Measurements from ENCODE around the gene DUS2. TPM values are rescaled to one million over a fixed set of nuclear protein-coding genes. Genes with fewer than 3 reads are reported as not detected.
"Not testable (repeated sequence)": the region's sequence is repeated elsewhere in the genome, so short reads cannot be mapped to it uniquely, and the experiment has no call there.

The DUS2 gene
- total RNA-seq, 2 donors from 2014 or later = 21.2 to 35.5 TPM

DNA sequence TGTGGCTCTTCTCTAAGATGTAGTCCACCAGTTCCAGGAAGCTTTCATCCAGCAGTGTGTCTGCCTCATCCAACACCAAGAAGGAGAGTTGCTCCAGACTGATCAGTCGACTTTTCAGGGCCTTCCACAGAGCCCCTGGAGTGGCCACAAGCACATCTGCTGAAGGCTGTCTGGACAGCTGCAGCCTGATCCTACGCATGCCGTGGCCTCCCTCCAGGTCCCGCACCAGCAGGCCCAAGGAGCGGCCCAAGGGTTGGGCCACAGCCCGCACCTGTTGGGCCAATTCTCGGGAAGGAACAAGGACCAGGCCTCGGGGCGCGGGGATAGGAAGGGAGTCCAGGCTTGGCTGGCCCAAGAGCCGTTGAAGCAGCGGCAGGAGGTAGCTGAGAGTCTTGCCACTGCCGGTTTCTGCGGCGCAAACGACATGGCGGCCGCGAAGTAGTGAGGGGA, 781 bp upstream of the DUS2 start:
- H3K27ac Mint-ChIP-seq = peak overlapping the region; percentile 91 to 96
- H3K9me3 Mint-ChIP-seq = no peaks in the 10 kb centered on the region
- ATAC-seq = peak in 1 of 2 donors; percentile 12
- H3K36me3 Mint-ChIP-seq = peaks cover 17 to 26% of the 10 kb centered on the region in 2 donors
- peak in 1 of 2 donors; percentile 21 for DNase-seq (ENCODE audit: low spot score in 2 of 2)

DNA sequence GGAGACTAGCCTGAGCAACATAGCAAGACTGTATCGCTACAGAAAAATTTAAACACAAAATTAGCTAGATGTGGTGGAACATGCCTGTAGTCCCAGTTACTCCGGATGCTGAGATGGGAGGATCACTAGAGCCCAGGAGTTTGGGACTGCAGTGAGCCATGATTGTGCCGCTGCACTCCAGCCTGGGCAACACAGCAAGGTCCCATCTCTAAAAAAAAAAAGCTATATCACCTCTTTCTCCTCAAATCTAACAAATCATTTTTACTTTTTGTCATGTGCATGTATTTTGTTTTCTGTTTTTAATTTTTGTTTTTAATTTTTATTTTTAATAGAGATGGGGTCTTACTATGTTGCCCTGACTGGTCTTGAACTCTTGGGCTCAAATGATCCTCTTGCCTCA, 5.9 kb downstream of the DUS2 start:
- ATAC-seq (no peak), DNase-seq (ENCODE audit: low spot score in 2 of 2) (no peak)
- H3K9me3 Mint-ChIP-seq = no peaks in the 10 kb centered on the region
- H3K36me3 Mint-ChIP-seq = peaks cover under 1% of the 10 kb centered on the region in 2 donors
- no peak overlapping the region for H3K27ac Mint-ChIP-seq

DNA sequence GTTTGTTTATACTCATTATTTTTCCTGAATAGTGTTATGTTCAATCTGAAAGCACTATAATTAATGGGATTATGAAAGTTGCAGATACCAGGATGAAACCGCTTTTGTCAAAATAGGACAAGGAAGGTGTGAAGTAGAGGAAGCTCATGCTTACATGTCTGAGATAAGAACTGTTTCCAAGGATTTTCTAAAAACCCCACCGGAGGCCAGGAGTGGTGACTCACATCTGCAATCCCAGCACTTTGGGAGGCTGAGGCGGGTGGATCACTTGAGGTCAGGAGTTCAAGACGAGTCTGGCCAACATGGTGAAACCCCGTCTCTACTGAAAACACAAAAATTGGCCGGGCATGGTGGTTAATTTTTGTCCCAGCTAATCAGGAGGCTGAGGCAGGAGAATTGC, 7.0 kb downstream of the DUS2 start:
- peak overlapping the region in 1 of 2 donors; percentile 22 for H3K27ac Mint-ChIP-seq
- H3K36me3 Mint-ChIP-seq; DNase-seq (ENCODE audit: low spot score in 2 of 2); ATAC-seq; H3K9me3 Mint-ChIP-seq: not testable (repeated sequence)

DNA sequence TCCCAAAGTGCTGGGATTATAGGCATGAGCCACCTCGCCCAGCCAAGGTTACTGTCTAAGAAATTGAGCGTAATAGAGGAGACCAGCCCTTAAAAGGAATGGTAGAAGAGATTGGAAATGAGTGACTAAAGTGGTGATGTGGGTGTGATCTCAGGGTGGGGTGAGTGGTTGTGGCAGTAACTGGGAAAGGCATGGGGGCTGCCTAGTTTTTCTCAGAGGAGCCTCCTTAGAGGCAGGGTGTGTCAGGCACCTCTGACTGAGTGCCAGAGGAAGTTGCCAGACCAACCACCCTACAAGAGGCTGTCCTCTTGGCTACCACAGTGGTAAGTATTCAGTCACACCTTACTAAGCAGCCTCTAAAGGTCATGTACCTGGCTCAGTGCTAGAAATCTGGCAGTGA, 8.9 kb downstream of the DUS2 start:
- DNase-seq (ENCODE audit: low spot score in 2 of 2) = no peak
- peak overlapping the region; percentile 64 to 90 for H3K27ac Mint-ChIP-seq
- H3K9me3 Mint-ChIP-seq = no peaks in the 10 kb centered on the region
- H3K36me3 Mint-ChIP-seq = no peaks in the 10 kb centered on the region
- ATAC-seq = peak; percentile 52 to 93

DNA sequence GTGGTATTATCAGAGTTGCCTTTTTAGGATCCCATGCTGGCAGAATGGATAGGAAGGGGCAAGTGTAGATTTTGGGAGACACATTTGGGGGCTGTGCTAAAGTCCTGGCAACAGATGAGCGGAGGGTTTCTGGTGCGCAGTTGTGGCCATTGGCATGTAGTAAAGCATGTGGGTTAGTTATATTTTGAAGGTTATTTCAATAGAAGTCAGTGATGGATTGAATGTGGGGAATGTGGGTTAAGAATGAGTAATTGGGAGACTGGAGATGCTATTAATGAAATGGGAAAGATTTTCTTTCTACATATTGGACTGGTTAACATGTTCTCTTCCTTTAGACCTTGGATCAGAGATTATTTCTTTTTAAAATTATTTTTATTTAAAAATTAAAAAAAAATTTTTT, 10.0 kb downstream of the DUS2 start:
- no peak for ATAC-seq
- Mint-ChIP-seq H3K9me3 (no peaks in the 10 kb centered on the region), H3K36me3 (peaks cover 4 to 6% of the 10 kb centered on the region in 2 donors), H3K27ac (no peak overlapping the region)
- DNase-seq (ENCODE audit: low spot score in 2 of 2) = no peak

DNA sequence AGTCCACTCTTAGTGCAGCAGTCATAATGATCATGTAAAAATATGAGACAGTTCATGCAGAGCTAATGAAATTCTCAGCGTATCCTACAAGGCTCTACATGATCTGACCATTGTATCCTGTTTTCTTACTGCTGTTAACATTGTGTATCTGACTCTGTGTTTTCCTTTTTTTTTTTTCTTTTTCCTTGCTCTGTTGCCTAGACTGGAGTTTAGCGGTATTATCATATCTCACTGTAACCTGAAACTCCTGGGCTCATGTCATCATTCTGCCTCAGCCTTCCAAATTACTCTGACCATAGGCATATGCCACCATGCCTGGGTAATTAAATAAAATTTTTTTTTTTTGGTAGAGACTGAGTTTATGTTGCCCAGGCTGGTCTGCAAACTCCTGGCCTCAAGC, 12.1 kb downstream of the DUS2 start:
- ATAC-seq (no peak), DNase-seq (ENCODE audit: low spot score in 2 of 2) (no peak)
- Mint-ChIP-seq H3K9me3 (no peaks in the 10 kb centered on the region), H3K36me3 (peaks cover 6% of the 10 kb centered on the region in 2 donors), H3K27ac (peak overlapping the region; percentile 38 to 41)

DNA sequence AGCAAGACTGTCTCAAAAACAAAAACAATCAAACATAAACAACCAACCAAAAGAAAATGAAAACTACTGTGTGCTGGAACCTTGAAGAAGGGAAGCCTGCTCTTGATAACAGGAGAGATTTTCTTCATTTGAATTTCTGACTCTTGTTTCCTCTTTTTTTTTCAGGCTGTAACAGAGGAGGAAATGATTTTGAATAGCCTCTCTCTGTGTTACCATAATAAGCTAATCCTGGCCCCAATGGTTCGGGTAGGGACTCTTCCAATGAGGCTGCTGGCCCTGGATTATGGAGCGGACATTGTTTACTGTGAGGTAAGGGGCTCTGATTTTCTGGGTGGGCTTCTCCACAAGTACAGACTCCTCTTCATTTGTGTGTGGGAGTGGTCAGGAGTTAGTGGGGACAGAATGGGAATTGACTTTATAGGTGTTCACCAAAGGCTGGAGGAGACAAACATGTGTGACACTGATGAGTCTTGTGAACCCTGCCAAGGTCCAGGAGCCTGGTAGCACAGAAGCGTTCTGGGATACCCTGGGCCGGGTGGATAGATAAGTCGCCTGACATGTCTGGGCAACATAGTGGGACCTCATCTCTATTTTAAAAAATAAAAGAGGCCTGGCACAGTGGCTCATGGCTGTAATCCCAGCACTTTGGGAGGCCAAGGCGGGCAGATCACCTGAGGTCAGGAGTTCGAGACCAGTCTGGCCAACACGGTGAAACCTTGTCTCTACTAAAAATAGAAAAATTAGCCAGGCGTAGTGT, 14.9 kb downstream of the DUS2 start:
- peaks cover 6% of the 10 kb centered on the region in 2 donors for H3K36me3 Mint-ChIP-seq
- DNase-seq (ENCODE audit: low spot score in 2 of 2) (no peak), ATAC-seq (no peak)
- peak overlapping the region in 1 of 2 donors; percentile 35 for H3K27ac Mint-ChIP-seq
- H3K9me3 Mint-ChIP-seq = no peaks in the 10 kb centered on the region

DNA sequence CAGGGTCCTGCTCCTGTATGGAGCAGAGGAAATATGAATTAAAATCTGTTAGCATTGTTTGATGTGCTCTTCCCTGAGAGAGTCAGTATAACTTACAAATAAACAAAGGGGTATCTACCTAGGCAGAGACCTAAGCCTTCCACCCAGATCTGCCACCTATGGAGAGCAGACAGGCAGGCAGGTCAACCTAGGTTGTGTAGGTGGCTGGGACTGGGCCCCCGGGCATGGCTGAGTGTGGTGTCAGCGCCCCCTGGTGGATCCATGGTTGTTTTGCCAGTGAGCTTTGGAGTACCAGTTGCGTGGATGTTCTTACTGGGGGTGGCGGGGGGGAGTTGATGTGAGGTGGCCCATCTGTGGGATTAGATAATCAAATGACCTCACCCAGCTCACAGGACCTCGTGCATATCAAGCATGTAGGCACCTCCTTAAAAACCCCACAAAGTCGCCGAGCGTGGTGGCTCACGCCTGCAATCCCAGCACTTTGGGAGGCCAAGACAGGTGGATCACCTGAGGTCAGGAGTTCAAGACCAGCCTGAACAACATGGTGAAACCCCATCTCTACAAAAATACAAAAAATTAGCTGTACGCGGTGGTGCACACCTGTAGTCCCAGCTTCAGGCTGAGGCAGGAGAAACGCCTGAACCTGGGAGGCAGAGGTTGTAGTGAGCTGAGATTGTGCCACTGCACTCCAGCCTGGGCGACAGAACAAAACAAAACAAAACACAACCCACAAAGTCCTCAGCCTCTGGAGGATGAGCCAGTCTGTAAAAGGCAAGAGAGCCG, 17.6 kb downstream of the DUS2 start:
- Mint-ChIP-seq H3K36me3 (peaks cover 6% of the 10 kb centered on the region in 2 donors), H3K9me3 (no peaks in the 10 kb centered on the region), H3K27ac (peak overlapping the region in 1 of 2 donors; percentile 74)
- ATAC-seq (peak; percentile 99), DNase-seq (ENCODE audit: low spot score in 2 of 2) (peak; percentile 86 to 92)

DNA sequence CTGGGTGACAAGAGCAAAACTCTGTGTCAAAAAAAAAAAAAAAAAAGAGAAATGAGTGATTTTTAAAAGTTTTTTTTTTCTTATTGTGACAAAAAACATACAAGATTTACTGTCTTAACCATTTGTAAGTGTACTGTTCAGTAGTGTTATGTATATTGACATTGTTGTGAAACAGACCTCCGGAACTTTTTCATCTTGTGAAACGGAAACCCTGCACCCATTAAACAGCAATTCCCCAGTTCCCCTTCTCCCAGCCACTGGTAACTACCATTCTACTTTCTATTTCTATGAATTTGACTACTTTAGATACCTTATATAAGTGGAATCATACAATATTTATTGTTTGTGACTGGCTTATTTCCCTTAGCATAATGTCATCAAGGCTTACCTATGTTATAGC, 18.7 kb downstream of the DUS2 start:
- ATAC-seq (no peak), DNase-seq (ENCODE audit: low spot score in 2 of 2) (no peak)
- Mint-ChIP-seq H3K36me3 (peaks cover 6% of the 10 kb centered on the region in 2 donors), H3K27ac (no peak overlapping the region), H3K9me3 (no peaks in the 10 kb centered on the region)

DNA sequence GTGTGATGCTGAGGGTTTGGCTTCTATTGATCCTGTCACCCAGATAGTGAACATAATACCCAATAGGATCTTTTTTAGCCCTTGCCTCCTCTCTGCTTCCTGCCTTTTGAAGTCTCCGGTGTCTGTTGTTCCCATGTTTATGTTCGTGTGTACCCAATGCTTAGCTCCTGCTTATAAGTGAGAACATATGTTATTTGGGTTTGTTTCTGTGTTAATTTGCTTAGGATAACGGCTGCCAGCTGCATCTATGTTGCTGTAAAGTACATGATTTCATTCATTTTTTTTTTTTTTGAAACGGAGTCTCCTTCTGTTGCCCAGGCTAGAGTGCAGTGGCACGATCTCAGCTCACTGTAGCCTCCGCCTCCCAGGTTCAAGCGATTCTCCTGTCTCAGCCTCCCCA, 23.0 kb downstream of the DUS2 start:
- H3K27ac Mint-ChIP-seq = peak overlapping the region in 1 of 2 donors; percentile 31
- DNase-seq (ENCODE audit: low spot score in 2 of 2) = no peak
- peaks cover 0 to 10% of the 10 kb centered on the region in 2 donors for H3K36me3 Mint-ChIP-seq
- ATAC-seq = no peak
- H3K9me3 Mint-ChIP-seq = no peaks in the 10 kb centered on the region

DNA sequence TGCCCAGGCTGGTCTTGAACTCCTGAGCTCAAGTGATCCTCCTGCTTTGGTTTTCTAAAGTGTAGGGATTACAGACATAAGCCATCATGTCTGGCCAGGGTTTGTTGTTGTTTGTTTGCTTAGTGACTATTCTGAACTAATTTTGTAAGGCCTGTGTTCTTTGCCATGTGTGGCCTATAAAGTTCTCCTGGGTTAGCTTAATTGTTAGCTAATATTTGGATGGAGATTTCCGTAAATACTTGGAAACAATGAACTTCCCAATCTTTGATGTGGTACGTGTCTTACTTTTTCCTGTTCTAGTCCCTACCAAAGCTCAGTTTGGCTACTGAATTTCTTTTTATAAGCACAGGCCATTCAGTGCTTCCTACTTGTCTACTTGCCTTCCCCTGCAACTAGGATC, 24.9 kb downstream of the DUS2 start:
- Mint-ChIP-seq H3K36me3 (peaks cover 9 to 10% of the 10 kb centered on the region in 2 donors), H3K9me3 (no peaks in the 10 kb centered on the region), H3K27ac (peak overlapping the region in 1 of 2 donors; percentile 72)
- no peak for ATAC-seq
- DNase-seq (ENCODE audit: low spot score in 2 of 2) = no peak

DNA sequence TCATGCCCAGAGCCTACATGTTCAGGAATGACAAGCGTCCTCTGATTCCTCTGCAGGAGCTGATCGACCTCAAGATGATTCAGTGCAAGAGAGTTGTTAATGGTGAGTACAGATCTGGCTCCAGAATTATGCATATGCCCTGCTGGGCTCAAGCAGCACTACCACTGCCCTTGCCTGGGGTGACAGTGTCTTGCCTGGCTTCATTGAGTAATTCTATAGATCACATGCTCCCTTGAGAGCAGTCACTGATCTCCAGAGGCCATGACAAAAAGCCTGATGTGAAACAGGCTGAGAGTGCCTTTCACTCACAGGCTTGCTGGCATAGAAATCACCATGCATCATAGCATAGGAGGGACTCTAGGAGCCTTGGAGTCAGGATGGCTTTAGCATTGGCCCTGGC, 26.4 kb downstream of the DUS2 start:
- ATAC-seq (no peak), DNase-seq (ENCODE audit: low spot score in 2 of 2) (no peak)
- Mint-ChIP-seq H3K36me3 (peaks cover 9 to 15% of the 10 kb centered on the region in 2 donors), H3K27ac (no peak overlapping the region), H3K9me3 (no peaks in the 10 kb centered on the region)

DNA sequence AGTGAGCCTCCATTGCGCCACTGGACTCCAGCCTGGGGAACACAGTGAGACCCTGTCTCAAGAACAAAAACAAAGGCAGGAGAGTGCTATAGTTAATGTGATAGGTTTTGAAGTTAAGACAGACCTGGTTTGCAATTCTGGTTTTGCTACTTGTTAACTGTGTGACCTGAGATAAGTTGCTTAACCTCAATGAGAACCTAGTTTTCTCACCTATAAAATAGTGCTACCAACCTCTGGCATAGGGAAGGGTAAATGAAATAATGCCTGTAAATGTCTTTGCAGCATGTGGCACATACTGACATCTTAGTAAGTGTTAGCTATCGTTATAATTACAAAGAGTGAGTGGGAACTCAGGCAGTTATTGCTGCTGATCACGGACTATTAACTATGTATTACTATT, 32.3 kb downstream of the DUS2 start:
- ATAC-seq (no peak), DNase-seq (ENCODE audit: low spot score in 2 of 2) (no peak)
- H3K36me3 Mint-ChIP-seq = peaks cover 16 to 33% of the 10 kb centered on the region in 2 donors
- no peak overlapping the region for H3K27ac Mint-ChIP-seq
- no peaks in the 10 kb centered on the region for H3K9me3 Mint-ChIP-seq

DNA sequence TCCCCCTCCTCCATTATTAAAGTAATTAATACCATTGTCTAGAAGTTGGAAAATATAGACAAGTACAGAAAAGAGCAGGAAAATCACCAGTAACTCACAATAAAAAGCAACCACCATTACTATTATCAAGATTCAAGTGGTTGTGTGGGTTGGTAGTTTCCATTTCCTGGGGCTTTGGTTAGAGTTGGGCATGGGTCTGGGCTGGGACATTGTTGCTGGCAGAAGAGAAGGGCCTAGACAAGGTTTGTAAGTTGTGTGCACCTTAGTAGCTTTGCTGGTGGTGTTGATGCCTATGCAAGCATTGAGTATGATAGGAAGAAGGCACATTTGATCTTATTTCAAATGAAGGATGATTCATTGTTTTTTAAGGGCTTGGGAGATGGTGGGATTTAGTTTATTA, 36.7 kb downstream of the DUS2 start:
- DNase-seq (ENCODE audit: low spot score in 2 of 2) (no peak), ATAC-seq (no peak)
- H3K36me3 Mint-ChIP-seq = peaks cover 18 to 40% of the 10 kb centered on the region in 2 donors
- peak overlapping the region in 1 of 2 donors; percentile 62 for H3K27ac Mint-ChIP-seq
- H3K9me3 Mint-ChIP-seq = no peaks in the 10 kb centered on the region

DNA sequence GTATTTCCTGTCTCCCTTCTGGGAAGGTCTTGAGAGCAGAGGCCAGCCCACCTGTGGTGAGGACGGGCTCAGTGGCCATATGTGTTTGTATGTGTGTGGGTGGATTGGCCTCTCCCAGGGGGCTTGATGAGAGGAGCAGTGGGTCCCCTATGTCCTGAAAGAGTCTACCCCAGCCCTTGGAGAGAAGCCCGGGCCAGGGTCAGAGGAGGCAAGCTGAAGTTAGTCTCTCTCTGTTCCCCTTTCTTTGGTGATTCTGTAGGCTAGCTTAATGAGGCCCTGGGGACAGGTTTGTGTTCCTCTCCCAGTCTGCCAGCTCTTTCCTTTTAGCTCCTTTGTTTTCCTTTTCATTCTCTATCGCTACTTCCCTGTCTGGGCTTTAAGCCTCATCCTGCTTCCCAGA, 38.3 kb downstream of the DUS2 start:
- H3K27ac Mint-ChIP-seq = peak overlapping the region; percentile 71 to 72
- DNase-seq (ENCODE audit: low spot score in 2 of 2) (peak in 1 of 2 donors; percentile 23), ATAC-seq (no peak)
- peaks cover 22 to 40% of the 10 kb centered on the region in 2 donors for H3K36me3 Mint-ChIP-seq
- no peaks in the 10 kb centered on the region for H3K9me3 Mint-ChIP-seq

DNA sequence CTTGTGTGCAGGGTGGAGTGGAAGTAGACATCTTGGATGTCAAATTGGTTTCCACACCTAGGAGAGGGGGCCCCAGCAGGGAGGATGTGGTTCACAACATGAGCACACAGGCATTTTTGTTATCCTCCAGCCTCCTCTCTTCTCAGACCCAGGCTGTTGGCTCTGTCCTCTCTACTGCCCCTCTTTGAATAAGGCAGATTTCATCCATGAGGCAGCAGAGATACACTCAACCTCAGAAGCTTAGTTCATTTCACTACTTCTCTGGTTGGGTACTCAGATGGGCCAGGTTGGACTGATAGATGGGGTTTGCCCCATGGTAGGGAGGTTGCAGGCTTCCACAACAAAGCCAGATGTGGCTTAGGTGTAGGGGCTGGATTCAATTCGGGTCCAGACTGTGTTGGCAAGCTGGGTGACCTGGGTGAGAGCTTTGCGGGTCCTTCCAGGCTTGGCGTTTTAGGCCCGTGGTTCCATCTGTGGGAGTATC, 39.9 kb downstream of the DUS2 start:
- Mint-ChIP-seq H3K36me3 (peaks cover 19 to 40% of the 10 kb centered on the region in 2 donors), H3K9me3 (no peaks in the 10 kb centered on the region)
- peak in 1 of 2 donors; percentile 55 for DNase-seq (ENCODE audit: low spot score in 2 of 2)

DNA sequence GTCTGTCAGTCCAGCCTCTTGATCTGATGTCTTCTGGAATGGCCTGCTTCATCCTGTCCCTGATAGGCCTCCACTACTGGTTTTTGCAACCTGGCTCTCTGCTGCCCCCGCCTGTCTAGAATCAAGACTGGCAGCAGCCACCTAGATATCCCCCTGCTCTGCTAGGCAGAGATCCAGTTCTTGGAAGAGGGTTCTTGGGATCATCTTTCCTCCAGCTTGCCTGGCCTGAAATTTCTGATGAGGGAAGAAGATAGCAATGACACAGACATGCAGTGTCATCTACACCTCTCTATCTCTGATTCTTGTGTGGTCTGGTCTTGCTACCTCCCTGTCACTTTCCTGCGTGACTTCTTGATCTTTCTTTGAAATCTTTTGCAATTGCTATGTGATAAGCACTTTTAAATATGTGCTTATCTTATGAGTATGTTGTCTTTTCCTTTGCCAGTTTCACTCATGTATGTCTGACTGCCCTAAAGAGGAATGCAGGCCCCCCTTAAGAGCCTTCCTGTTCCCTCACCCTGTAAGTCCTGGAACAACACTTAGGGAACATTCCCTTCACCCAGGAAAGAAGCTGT, 41.8 kb downstream of the DUS2 start:
- H3K36me3 Mint-ChIP-seq = peaks cover 19 to 28% of the 10 kb centered on the region in 2 donors
- ATAC-seq (peak; percentile 80 to 85), DNase-seq (ENCODE audit: low spot score in 2 of 2) (peak; percentile 72 to 75)
- no peaks in the 10 kb centered on the region for H3K9me3 Mint-ChIP-seq
- peak overlapping the region; percentile 83 to 85 for H3K27ac Mint-ChIP-seq

More for the DNA sequence above, 39.9 kb downstream of the DUS2 start:
- ATAC-seq = peak; percentile 66 to 76
- peak overlapping the region; percentile 68 to 90 for H3K27ac Mint-ChIP-seq

Measured in activated naive CD4-positive, alpha-beta T cell treated with anti-CD3 and anti-CD28 coated beads, Interleukin-2, amount 50 U/mL, for 72 hours (primary cell).